ENCODE data around the gene MAP7D3.
"Not testable (repeated sequence)": the region's sequence is repeated elsewhere in the genome, so short reads cannot be mapped to it uniquely, and the experiment has no call there.

MAP7D3 gene

GRCh38 chrX:136251041-136251991, at the start of gene MAP7D3:
MAP7D3 (minus strand) TSS chrX:136251400; CDS start chrX:136251358, 42 bp downstream.
- Mint-ChIP-seq H3K27me3 (ENCODE audit: low read depth) (peaks cover 4% of the 10 kb centered on the region), H3K27ac (peak within 1 kb of the TSS; percentile 90), H3K4me3 (peak within 1 kb of the TSS; percentile 92), H3K9me3 (no peaks in the 10 kb centered on the region), H3K36me3 (ENCODE audit: low read depth) (no peaks in the 10 kb centered on the region), H3K4me1 (ENCODE audit: low read depth) (peaks cover 5% of the 10 kb centered on the region)

- not testable (repeated sequence) for H3K27ac Mint-ChIP-seq
Measured at GRCh38 chrX:136300721-136301120, 49.5 kb upstream of the MAP7D3 start, which contains the start of gene ADGRG4. ADGRG4 (plus strand) TSS chrX:136300963; CDS start chrX:136308778, 7,815 bp downstream.

GRCh38 chrX:136295380-136295779, 44.2 kb upstream of the MAP7D3 start:
- peaks cover 4% of the 10 kb centered on the region for H3K27me3 Mint-ChIP-seq (ENCODE audit: low read depth)
- no peaks in the 10 kb centered on the region for H3K9me3 Mint-ChIP-seq
- H3K27ac Mint-ChIP-seq, result no peak overlapping the region
- H3K4me1 Mint-ChIP-seq (ENCODE audit: low read depth), result no peaks in the 10 kb centered on the region
- no peak overlapping the region for H3K4me3 Mint-ChIP-seq
- no peaks in the 10 kb centered on the region for H3K36me3 Mint-ChIP-seq (ENCODE audit: low read depth)

More at GRCh38 chrX:136300721-136301120, 49.5 kb upstream of the MAP7D3 start, which contains the start of gene ADGRG4:
- H3K4me1 Mint-ChIP-seq (ENCODE audit: low read depth); H3K36me3 Mint-ChIP-seq (ENCODE audit: low read depth); H3K4me3 Mint-ChIP-seq; H3K27me3 Mint-ChIP-seq (ENCODE audit: low read depth); H3K9me3 Mint-ChIP-seq: not testable (repeated sequence)

GRCh38 chrX:136292656-136293055, 41.5 kb upstream of the MAP7D3 start:
- Mint-ChIP-seq H3K4me3 (no peak overlapping the region), H3K36me3 (ENCODE audit: low read depth) (no peaks in the 10 kb centered on the region), H3K9me3 (no peaks in the 10 kb centered on the region)

GRCh38 chrX:136291824-136292223, 40.6 kb upstream of the MAP7D3 start:
- Mint-ChIP-seq H3K36me3 (ENCODE audit: low read depth) (no peaks in the 10 kb centered on the region), H3K4me1 (ENCODE audit: low read depth) (no peaks in the 10 kb centered on the region), H3K9me3 (no peaks in the 10 kb centered on the region), H3K27ac (no peak overlapping the region), H3K27me3 (ENCODE audit: low read depth) (peaks cover 4% of the 10 kb centered on the region), H3K4me3 (no peak overlapping the region)

More at GRCh38 chrX:136292656-136293055, 41.5 kb upstream of the MAP7D3 start:
- Mint-ChIP-seq H3K27ac (no peak overlapping the region), H3K27me3 (ENCODE audit: low read depth) (peaks cover 4% of the 10 kb centered on the region), H3K4me1 (ENCODE audit: low read depth) (no peaks in the 10 kb centered on the region)

- not testable (repeated sequence) for H3K9me3 Mint-ChIP-seq; H3K4me3 Mint-ChIP-seq; H3K27ac Mint-ChIP-seq; H3K4me1 Mint-ChIP-seq (ENCODE audit: low read depth); H3K36me3 Mint-ChIP-seq (ENCODE audit: low read depth); H3K27me3 Mint-ChIP-seq (ENCODE audit: low read depth)
Measured at GRCh38 chrX:136286375-136286774, 35.2 kb upstream of the MAP7D3 start.

GRCh38 chrX:136275553-136275952, 24.4 kb upstream of the MAP7D3 start:
- H3K4me1 Mint-ChIP-seq (ENCODE audit: low read depth), result no peaks in the 10 kb centered on the region
- H3K27ac Mint-ChIP-seq, result no peak overlapping the region
- no peaks in the 10 kb centered on the region for H3K9me3 Mint-ChIP-seq
- H3K36me3 Mint-ChIP-seq (ENCODE audit: low read depth), result no peaks in the 10 kb centered on the region
- H3K27me3 Mint-ChIP-seq (ENCODE audit: low read depth), result peaks cover 4% of the 10 kb centered on the region
- no peak overlapping the region for H3K4me3 Mint-ChIP-seq

GRCh38 chrX:136273986-136274385, 22.8 kb upstream of the MAP7D3 start:
- Mint-ChIP-seq H3K9me3 (no peaks in the 10 kb centered on the region), H3K4me1 (ENCODE audit: low read depth) (no peaks in the 10 kb centered on the region), H3K36me3 (ENCODE audit: low read depth) (no peaks in the 10 kb centered on the region), H3K27ac (no peak overlapping the region), H3K4me3 (no peak overlapping the region), H3K27me3 (ENCODE audit: low read depth) (peaks cover 4% of the 10 kb centered on the region)

GRCh38 chrX:136272325-136272724, 21.1 kb upstream of the MAP7D3 start:
- Mint-ChIP-seq H3K36me3 (ENCODE audit: low read depth) (no peaks in the 10 kb centered on the region), H3K4me3 (no peak overlapping the region), H3K27ac (no peak overlapping the region), H3K27me3 (ENCODE audit: low read depth) (peaks cover 4% of the 10 kb centered on the region), H3K4me1 (ENCODE audit: low read depth) (no peaks in the 10 kb centered on the region), H3K9me3 (no peaks in the 10 kb centered on the region)

- no peak overlapping the region for H3K4me3 Mint-ChIP-seq
- no peaks in the 10 kb centered on the region for H3K4me1 Mint-ChIP-seq (ENCODE audit: low read depth)
- no peaks in the 10 kb centered on the region for H3K9me3 Mint-ChIP-seq
- no peaks in the 10 kb centered on the region for H3K36me3 Mint-ChIP-seq (ENCODE audit: low read depth)
- no peaks in the 10 kb centered on the region for H3K27me3 Mint-ChIP-seq (ENCODE audit: low read depth)
- H3K27ac Mint-ChIP-seq, result no peak overlapping the region
Measured at GRCh38 chrX:136271300-136271699, 20.1 kb upstream of the MAP7D3 start.

GRCh38 chrX:136269921-136270320, 18.7 kb upstream of the MAP7D3 start:
- Mint-ChIP-seq H3K4me1 (ENCODE audit: low read depth) (no peaks in the 10 kb centered on the region), H3K4me3 (no peak overlapping the region)

GRCh38 chrX:136268051-136269048, 17.1 kb upstream of the MAP7D3 start:
- no peaks in the 10 kb centered on the region for H3K27me3 Mint-ChIP-seq (ENCODE audit: low read depth)
- H3K36me3 Mint-ChIP-seq (ENCODE audit: low read depth), result no peaks in the 10 kb centered on the region
- H3K27ac Mint-ChIP-seq, result no peak overlapping the region
- no peaks in the 10 kb centered on the region for H3K4me1 Mint-ChIP-seq (ENCODE audit: low read depth)
- no peaks in the 10 kb centered on the region for H3K9me3 Mint-ChIP-seq
- no peak overlapping the region for H3K4me3 Mint-ChIP-seq

More at GRCh38 chrX:136269921-136270320, 18.7 kb upstream of the MAP7D3 start:
- Mint-ChIP-seq H3K27me3 (ENCODE audit: low read depth) (no peaks in the 10 kb centered on the region), H3K9me3 (no peaks in the 10 kb centered on the region), H3K36me3 (ENCODE audit: low read depth) (no peaks in the 10 kb centered on the region), H3K27ac (no peak overlapping the region)

- Mint-ChIP-seq H3K9me3 (no peaks in the 10 kb centered on the region), H3K4me3 (no peak overlapping the region), H3K27ac (no peak overlapping the region), H3K4me1 (ENCODE audit: low read depth) (no peaks in the 10 kb centered on the region), H3K27me3 (ENCODE audit: low read depth) (no peaks in the 10 kb centered on the region), H3K36me3 (ENCODE audit: low read depth) (no peaks in the 10 kb centered on the region)
Measured at GRCh38 chrX:136266828-136267227, 15.6 kb upstream of the MAP7D3 start.

GRCh38 chrX:136262812-136263315, 11.7 kb upstream of the MAP7D3 start:
- Mint-ChIP-seq H3K36me3 (ENCODE audit: low read depth) (no peaks in the 10 kb centered on the region), H3K9me3 (no peaks in the 10 kb centered on the region), H3K27me3 (ENCODE audit: low read depth) (no peaks in the 10 kb centered on the region), H3K4me3 (no peak overlapping the region), H3K4me1 (ENCODE audit: low read depth) (peaks cover 15% of the 10 kb centered on the region), H3K27ac (no peak overlapping the region)

All from T-helper 1 cell treated with Interleukin-12 subunit alpha and Interleukin-12 subunit beta and Interleukin-4 antibody, amounts not matched to agents 30 μg/mL and 1 μg/mL, for 36 hours (primary cell).